Glomerular visceral epithelial cell (primary cell): ENCODE data around the gene HECTD1.
A peak's percentile ranks its signal among the peaks of the same experiment; 100 is the strongest.
"Not testable (repeated sequence)": the region's sequence is repeated elsewhere in the genome, so short reads cannot be mapped to it uniquely, and the experiment has no call there.

Source experiments
- DNase-seq: peaks from one replicate; pipeline ENCODE4 v3.0.0-alpha.2; 2016; ENCODE audit errors: extremely low spot score

Gene HECTD1

GRCh38 chr14:31228533-31228932 lies 20.9 kb upstream of the HECTD1 start:
- no peak for DNase-seq

DNA sequence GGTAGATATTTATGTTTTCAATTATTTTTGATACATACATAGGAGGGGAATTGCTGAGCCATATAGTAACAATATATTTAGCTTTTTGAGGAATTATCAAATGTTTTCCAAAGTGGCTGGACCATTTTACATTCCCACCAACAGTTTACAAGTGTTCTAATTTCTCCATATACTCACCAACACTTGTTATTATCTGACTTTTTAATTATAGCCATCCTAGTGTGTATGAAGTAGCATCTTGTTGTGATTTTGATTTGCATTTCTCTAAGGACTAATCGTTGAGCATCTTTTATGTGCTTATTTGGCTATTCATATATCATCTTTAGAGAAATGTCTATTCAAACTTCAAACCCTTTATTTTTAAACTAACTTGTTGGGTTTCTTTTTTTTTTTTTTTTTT lies 17.2 kb upstream of the HECTD1 start:
- no peak for DNase-seq

GRCh38 chr14:31223331-31223730 lies 15.7 kb upstream of the HECTD1 start:
- no peak for DNase-seq

GRCh38 chr14:31222834-31223233 lies 15.2 kb upstream of the HECTD1 start:
- DNase-seq: no peak

GRCh38 chr14:31221266-31221665 lies 13.7 kb upstream of the HECTD1 start:
- DNase-seq: no peak

DNA sequence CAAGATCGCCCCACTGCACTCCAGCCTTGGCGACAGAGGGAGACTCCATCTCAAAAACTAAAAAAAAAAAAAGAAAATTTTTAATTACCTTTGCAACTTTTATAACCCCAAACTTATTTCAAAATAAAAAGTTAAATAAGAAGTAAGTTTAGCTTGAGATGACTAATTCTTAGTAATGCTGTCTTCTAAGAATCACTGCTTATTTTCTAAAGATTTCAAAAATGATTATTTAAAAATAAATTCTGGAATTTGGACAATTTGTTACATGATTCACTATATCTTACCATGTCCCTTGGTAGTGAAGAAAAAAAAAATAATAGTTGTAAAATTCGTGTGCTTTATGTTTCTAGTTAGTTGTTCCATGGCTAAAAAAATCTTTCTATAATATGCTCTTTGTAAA lies 11.6 kb upstream of the HECTD1 start:
- no peak for DNase-seq

DNA sequence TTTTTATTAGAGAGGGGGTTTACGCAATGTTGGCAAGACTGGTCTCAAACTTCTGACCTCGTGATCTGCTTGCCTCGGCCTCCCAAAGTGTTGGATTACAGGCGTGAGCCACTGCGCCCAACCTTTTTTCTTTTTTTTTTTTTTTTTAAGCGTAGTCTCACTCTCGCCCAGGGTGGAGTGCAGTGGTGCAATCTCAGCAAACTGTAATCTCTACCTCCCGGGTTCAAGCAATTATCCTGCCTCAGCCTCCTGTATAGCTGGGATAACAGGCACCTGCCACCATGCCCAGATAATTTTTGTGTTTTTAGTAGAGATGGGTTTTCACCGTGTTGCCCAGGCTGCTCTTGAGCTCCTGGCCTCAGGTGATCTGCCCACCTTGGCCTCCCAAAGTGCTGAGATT lies 8.8 kb upstream of the HECTD1 start:
- DNase-seq: no peak

DNA sequence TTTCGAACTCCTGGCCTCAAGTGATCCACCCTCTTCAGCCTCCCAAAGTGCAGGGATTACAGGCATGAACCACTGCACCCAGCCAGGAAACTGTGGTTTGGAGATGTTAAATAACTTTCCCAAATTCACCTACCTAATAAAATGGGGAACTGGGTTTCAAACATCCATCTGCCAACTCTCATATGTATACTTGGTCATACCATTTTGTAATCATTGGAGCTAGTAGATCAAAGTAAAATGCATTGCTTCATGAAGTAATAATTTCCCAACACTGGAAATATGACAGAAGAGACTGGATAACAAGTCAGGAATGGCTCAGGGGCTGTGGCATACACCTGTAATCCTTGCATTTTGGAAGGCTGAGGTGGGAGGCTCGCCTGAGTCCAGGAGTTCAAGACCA lies 5.3 kb upstream of the HECTD1 start:
- DNase-seq: no peak

DNA sequence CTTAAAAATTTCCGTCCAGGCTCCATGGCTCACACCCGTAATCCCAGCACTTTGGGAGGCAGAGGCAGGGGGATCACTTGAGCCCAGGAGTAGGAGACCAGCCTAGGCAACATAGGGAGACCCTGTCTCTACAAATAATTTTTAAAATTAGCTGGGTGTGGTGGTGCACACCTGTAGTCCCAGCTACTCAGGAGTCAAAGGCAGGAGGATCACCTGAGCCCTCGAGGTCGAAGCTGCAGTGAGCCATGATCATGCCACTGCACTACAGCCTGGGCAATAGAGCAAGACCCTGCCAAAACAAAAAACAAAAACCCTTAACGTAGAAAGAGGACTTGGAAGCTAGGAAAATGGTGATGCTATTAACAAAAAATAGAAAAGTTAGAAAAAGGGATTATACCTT lies 2.0 kb upstream of the HECTD1 start:
- no peak for DNase-seq

GRCh38 chr14:31208546-31209424 lies 1.2 kb upstream of the HECTD1 start:
- no peak for DNase-seq

- no peak for DNase-seq
Observed at GRCh38 chr14:31207287-31207754, 272 bp downstream of the HECTD1 start.

- DNase-seq: peak; percentile 24
Observed at GRCh38 chr14:31206536-31207286, 882 bp downstream of the HECTD1 start.

DNA sequence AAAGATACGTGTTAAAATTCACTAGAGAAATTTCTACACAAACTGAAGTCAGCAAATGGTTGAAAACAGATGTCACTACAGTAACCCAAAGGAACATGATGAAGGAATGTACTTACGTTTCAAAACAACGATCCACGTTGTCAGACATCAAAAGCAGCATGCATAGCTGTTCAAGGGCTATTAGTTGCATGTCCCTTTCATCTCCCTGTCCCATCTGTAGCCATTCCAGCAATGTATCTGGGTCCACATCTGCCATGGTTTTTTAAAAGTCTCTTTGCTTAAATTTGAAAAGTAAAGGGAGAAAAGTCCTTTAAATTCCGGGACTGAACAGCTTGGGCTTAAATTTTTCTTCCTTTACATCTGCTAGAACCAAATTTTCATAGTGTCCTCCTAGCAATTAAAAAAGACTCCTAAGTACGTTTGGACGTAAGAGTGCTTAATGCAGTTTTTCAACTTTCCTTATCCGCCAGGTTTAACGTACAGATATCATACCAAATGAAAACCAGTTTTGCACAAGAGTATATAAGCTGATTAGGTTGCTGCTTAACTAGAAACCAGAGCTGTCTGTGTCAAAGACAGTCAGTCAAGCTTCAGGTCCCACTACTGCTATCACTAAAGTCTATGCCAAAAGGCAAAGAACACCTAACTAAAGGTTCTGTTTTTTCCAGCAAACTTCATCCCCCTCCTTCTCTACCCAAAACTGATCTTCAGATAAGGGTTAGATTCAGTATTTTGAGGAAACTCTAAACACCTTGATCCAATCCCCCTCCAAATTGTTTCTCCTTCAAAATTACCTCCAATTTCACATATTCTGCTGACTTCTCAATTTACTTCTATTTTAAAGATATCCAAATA lies 1.7 kb downstream of the HECTD1 start:
- DNase-seq: peak; percentile 34

DNA sequence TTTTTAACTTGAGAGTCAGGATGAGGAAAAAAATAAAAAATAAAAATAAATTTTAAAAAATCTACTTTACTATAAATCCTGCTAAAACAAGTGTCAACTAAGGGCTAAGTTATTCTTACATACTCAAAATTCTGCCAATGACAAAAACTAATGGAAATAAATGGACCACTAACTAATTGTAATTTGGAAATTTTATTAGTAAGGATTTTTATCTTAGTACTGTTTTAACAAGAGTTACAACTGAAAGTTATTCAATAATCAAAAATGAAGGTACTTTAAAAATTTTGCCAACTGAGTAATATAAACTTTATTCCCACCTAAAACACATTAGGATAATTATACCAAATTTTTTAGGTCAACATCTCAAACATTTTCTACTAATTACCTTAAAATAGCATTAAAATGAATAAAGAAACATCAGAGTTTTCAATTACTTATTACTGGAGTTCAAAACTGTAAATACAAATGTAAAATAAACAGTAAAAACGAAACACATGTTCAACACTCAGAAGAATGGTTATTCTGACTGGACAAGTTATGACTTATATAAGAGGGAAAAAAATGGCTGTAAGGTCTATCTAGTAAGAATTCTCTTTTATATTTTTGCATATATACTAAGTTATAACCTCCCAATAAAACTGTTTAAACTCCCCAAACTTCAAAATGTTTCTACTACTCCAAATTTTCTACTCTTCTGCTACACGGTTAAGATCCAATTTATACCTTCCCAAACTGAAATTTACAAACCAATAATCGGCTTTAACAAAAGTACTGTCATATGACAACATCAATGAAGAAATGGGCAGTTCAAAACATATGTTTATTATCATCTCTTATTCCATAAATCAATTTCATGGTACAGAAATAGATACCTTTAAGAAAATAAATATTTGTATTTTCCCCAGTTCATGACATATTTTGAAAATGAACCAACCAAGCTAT lies 2.7 kb downstream of the HECTD1 start:
- no peak for DNase-seq

DNA sequence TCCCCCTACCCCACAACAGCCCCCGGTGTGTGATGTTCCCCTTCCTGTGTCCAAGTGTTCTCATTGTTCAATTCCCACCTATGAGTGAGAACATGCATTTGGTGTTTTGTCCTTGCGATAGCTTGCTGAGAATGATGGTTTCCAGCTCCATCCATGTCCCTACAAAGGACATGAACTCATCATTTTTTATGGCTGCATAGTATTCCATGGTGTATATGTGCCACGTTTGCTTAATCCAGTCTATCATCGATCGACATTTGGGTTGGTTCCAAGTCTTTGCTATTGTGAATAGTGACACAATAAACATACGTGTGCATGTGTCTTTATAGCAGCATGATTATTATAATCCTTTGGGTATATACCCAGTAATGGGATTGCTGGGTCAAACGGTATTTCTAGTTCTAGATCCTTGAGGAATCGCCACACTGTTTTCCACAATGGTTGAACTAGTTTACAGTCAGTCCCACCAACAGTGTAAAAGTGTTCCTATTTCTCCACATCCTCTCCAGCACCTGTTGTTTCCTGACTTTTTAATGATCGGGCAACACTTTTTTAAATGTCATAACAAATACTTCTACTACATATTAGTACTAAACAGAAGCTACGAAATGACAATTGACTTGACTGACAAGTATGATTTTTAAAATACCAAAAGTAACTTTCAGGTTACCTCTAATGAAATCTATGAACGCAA lies 3.5 kb downstream of the HECTD1 start:
- DNase-seq: not testable (repeated sequence)

DNA sequence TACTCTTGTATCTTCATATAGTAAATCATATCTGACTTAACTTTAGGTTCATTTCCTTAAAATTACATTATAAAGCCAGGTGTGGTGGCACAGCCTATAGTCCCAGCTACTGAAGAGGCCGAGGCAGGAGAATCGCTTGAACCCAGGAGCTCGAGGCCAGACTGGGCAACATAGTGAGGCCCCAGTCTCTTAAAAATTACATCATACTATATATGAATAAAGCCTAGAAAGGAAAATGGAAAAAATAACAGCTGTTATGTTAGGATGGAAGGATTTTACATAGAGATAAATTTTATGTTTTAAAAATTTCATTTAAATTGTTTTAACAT lies 4.2 kb downstream of the HECTD1 start:
- DNase-seq: no peak

DNA sequence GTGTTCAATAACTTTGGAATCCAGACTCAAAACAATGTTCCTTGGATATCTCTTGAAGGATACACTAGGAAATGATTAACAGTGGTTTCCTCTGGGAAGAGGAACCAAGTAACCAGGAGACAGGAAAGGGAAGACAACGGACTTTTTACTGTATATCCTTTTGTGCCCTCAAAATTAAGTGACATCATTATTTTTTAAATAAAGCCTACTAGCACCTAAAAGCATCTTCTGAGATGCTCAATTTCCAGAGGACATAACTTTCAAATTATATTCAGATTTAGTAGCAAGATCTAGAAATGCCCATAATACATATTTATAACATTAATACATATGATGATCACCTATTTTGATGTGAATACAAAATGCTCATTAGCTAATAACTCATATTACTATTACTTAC lies 6.5 kb downstream of the HECTD1 start:
- DNase-seq: no peak

DNA sequence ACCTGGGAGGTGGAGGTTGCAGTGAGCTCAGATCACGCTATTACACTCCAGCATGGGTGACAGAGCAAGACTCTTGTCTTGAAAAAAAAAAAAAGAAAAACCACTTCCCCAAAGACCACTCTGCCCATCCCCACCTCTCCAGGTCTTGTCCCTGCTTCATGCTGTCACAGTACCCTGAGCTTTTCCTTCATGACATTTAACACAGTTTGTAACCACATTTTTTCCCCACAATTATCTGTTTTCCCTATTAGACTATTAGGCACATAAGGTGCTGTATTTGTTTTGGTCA lies 6.9 kb downstream of the HECTD1 start:
- no peak for DNase-seq

- no peak for DNase-seq
Observed at GRCh38 chr14:31197671-31198070, 9.9 kb downstream of the HECTD1 start.

DNA sequence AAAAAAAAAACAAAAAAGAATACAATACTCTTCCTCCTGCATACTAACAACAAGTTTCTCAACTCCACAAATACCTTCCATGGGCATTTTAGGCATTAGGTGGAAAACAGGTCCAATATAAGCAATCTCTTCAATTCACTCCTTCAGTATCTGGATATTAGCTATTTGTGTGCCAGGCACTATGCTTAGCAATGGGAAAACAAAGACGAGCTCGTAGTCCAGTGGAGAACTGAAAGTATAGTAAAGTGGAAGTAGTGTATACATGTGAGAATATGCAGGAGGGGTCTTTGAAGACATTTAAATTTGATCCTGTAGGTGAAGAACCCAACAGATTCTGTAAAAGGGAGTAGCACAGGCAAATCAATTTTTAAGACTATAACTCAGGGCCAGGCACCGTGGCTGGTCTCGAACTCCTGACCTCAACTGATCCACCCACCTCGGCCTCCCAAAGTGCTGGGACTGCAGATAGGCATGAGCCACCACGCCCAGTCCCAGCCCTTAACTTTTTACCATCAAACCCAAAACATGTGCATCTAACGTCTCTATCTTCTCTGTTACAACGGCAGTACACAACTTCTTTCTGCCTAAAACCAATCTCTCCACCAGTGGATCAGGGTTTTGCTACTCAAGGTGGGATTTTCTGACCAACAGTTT lies 10.6 kb downstream of the HECTD1 start:
- no peak for DNase-seq
